IPS-NIHi7 (cell line): ENCODE data around the gene CNIH4.
"Not testable (repeated sequence)": the region's sequence is repeated elsewhere in the genome, so short reads cannot be mapped to it uniquely, and the experiment has no call there.

Experiments
- DNase-seq: peaks from one replicate; pipeline ENCODE4 v3.0.0; 2012; ENCODE audit warnings: mixed read lengths; ENCODE audit errors: extremely low spot score

CNIH4 gene

GRCh38 chr1:224399887-224400286 lies 43.2 kb downstream of the CNIH4 start:
- no peak for DNase-seq

- DNase-seq: no peak
Observed at GRCh38 chr1:224402472-224403036, 45.9 kb downstream of the CNIH4 start.

DNA sequence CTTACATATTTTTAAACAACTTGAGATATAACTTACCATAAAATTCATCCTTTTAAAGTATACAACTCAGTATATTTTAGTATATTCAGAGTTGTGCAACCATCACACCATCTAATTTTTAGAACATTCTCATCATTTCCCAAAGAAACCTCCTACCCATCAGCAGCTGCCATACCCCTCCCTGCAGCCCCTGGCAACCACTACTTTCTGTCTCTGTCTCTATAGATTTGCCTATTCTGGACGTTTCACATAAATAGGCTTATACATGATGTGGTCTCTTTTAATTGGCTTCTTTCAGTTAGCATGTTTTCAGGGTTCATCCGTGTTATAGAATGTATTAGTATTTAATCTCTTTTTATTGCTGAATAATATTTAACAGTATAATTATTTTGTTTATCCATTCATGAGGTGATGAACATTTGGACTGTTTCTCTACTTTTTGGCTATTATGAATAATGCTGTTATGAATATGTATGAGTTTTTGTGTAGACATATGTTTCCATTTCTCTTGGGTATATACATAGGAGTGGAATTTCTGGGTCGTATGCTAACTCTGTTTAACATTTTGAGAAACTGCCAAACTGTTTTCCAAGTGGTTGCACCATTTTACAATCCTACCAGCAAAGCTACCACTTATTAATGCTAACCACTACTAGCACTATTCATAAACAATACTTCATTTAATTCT lies 48.4 kb downstream of the CNIH4 start:
- DNase-seq: no peak

DNA sequence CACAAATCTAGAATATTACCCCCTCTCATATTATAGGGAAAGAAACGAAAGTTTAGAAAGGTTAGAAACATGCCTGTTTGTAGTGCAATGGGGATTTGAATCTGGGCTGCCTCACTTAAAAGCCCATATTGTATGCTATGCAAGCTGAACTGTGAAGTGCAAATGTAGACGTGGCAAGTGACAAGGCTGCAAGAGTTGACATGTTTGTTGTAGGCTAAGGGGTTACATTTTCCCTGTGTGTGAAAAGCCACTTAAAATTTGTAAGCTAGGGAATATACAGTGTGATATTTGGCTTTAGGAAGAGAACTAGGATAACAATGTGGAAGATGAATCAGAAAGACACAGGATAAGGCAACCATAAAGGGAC lies 48.9 kb downstream of the CNIH4 start:
- no peak for DNase-seq

DNA sequence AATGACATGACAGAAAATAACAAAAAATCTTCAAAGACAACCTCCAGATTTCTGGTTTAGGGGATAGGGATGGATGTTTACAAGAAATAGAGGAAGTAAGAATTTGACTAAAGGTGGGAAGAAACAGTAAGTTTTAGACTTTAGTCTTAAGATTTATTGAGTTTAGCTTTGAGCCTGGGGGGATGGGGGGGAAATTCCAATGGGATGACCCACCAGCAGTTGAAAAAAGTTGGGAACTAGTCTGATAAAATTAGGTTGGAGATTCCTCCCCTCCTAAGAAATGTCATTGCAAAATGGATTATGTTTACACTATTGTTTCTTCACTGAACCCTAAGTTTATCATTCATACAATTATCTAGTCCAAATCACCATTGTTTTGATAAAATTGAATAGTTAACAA lies 49.5 kb downstream of the CNIH4 start:
- no peak for DNase-seq

- DNase-seq: no peak
Observed at GRCh38 chr1:224407571-224408293, 51.1 kb downstream of the CNIH4 start.

- DNase-seq: no peak
Observed at GRCh38 chr1:224408294-224408590, 51.6 kb downstream of the CNIH4 start.

- DNase-seq: no peak
Observed at GRCh38 chr1:224411766-224412165, 55.1 kb downstream of the CNIH4 start.

DNA sequence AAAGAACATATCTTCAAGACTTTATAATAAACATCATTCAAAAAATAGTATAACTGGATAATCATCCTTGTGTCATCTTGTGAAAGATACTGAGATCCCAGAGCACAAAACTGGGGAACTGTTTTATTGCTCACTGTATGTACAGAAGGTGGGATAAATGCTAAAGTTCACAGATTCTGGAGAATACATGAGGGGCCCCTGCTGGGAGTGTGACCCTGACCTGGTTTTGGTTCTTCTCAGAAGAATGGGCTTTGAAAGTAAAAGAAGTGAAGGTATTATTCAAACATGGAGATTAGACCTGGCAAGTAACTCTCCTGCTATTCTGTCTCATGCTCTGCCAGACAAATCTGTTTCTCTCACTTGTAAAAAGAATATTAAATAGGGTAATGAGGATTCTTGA lies 63.4 kb downstream of the CNIH4 start:
- DNase-seq: no peak

DNA sequence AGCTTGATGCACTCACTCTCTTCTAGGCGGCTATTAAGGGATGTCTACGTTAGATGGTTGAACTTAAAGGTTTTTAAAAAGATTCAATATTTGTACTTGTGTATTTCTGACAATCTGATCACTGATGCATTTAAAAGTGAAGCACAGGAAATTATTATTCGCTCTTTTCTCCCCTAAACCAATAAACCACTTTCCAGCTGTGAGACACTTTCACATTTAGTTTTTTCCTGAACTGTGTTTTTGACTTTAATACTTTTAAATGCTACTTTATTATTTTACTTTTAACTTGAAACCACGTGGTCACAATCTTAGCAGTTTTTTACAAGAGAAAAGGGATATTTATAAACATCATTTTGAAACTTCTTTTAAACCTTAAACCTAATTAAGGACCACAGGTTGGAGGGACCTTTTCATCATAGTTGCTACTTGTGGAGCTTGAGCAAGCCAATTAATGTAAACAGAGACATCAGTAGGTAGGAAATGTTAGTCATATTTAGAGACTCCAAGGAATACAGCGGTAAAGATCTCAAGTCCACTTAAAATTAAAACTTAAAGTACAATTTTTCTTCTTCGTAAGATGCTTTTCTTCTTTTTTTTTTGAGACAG lies 68.7 kb downstream of the CNIH4 start:
- DNase-seq: no peak

GRCh38 chr1:224426869-224427268 lies 70.2 kb downstream of the CNIH4 start:
- not testable (repeated sequence) for DNase-seq

- no peak for DNase-seq
Observed at GRCh38 chr1:224427346-224427745, 70.7 kb downstream of the CNIH4 start.

DNA sequence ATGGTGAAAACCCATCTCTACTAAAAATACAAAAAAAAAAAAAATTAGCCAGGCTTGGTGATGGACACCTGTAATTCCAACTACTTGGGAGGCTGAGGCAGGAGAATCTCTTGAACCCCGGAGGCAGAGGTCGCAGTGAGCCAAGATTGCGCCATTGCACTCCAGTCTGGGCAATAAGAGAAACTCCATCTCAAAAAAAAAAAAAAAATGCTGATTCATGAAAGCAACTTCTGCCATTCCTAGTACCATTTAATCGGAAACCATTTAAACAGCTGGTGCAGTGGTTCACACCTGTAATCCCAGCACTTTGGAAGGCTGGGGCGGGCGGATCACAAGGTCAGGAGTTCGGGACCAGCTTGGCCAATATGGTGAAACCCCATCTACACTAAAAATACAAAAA lies 72.0 kb downstream of the CNIH4 start:
- not testable (repeated sequence) for DNase-seq
